Right lobe of liver (tissue), 4 donors: ENCODE measurements around the gene C5AR2.

Experiments used
- POLR2A ChIP-seq: fragments of 450-650 bp; IDR thresholded peaks from one replicate; pipeline ENCODE4 v1.6.1; 2017; ENCODE audit warnings: antibody characterized with exemption, mild to moderate bottlenecking
- TF ChIP-seq, protein P1 (sequence below), 4 donors: fragments of 200-600 bp in 3 of 4; fragments of 450-650 bp in 1 of 4; IDR thresholded peaks; one replicate each; pipeline versions ENCODE4 v1.5.1 to v1.8.0; 2016 to 2022; ENCODE audit warnings: antibody characterized with exemption in 4 of 4, mild to moderate bottlenecking in 2 of 4
- donor health status: DM: no; HTN: no; CAD: no.
- donor health status: DM: no; HTN: no; CAD: no.
- donor health status: DM: no; HTN: yes; CAD: no.

DNA sequence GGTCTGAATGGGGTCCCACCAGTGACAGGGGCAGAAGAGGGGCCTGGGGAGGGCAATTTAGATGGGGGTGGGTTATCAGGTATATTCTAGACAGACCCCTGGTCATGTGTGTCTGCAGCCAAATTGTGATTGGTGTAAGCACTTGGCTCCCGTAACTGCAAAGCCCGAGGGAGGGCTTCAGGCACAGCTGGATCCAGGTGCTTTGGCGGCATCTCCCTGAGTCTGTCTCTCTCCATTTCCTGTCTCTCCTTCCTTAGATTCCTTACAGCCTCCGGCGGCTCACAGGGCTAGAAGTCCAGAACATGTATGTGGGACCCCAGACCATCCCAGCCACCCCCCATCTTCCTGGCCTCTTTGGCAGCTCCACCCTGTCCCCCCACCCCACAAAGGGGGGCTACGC is 48.6 kb downstream of the C5AR2 start:
- TF ChIP-seq, protein P1, sequence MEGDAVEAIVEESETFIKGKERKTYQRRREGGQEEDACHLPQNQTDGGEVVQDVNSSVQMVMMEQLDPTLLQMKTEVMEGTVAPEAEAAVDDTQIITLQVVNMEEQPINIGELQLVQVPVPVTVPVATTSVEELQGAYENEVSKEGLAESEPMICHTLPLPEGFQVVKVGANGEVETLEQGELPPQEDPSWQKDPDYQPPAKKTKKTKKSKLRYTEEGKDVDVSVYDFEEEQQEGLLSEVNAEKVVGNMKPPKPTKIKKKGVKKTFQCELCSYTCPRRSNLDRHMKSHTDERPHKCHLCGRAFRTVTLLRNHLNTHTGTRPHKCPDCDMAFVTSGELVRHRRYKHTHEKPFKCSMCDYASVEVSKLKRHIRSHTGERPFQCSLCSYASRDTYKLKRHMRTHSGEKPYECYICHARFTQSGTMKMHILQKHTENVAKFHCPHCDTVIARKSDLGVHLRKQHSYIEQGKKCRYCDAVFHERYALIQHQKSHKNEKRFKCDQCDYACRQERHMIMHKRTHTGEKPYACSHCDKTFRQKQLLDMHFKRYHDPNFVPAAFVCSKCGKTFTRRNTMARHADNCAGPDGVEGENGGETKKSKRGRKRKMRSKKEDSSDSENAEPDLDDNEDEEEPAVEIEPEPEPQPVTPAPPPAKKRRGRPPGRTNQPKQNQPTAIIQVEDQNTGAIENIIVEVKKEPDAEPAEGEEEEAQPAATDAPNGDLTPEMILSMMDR (IDR thresholded peaks at IDR 0.05) = no peak
- no peak for TF ChIP-seq POLR2A
